Right atrium auricular region (tissue), 2 donors: Measurements from ENCODE around the gene MS4A6A. TPM values are rescaled to one million over a fixed set of nuclear protein-coding genes. Genes with fewer than 3 reads are reported as not detected.

Experiments
- DNase-seq: peaks from one replicate; pipeline ENCODE4 v3.0.0-alpha.2; 2019; ENCODE audit warnings: low spot score
- H3K27ac ChIP-seq, 2 donors: fragments of 200-600 bp; sonication (generic); 1 replicate in 1 of 2; 2 replicates in 1 of 2; pipeline ENCODE4 v1.5.1; 2016 to 2019
- H3K27me3 ChIP-seq, 2 donors: fragments of 200-600 bp; sonication (generic); one replicate each; pipeline versions ENCODE4 v1.5.1 to v1.6.0; 2017 to 2019
- H3K36me3 ChIP-seq: fragments of 200-600 bp; sonication (generic); one replicate; pipeline ENCODE4 v1.5.1; 2016
- H3K4me1 ChIP-seq, 2 donors: fragments of 200-600 bp; sonication (generic); one replicate each; pipeline versions ENCODE4 v1.5.1 to v1.6.0; 2017 to 2019
- H3K4me3 ChIP-seq, 2 donors: fragments of 200-600 bp; sonication (generic); 1 replicate in 1 of 2; 2 replicates in 1 of 2; pipeline ENCODE4 v1.5.1; 2017 to 2019; ENCODE audit warnings: mild to moderate bottlenecking in 1 of 2, moderate library complexity in 1 of 2
- H3K9me3 ChIP-seq, 2 donors: fragments of 200-600 bp; sonication (generic); one replicate each; pipeline ENCODE4 v1.5.1; 2019
- CTCF ChIP-seq, 2 donors: fragments of 200-600 bp; sonication (generic); IDR thresholded peaks; one replicate each; pipeline ENCODE4 v1.5.1; 2019; ENCODE audit warnings: antibody characterized with exemption in 2 of 2
- total RNA-seq, 2 donors: library from RNA; depleted of rRNA; stranded (reverse); fragments of >200 nt; gene quantifications; one replicate each; pipeline ENCODE4 v1.1.0, GENCODE V29; 2016

MS4A6A gene
- total RNA-seq, 2 donors from 2014 or later = 15.6 to 40.8 TPM

GRCh38 chr11:60169264-60169915, 13.5 kb downstream of the MS4A6A start:
- Histone ChIP-seq H3K36me3 (no peaks in the 10 kb centered on the region), H3K9me3 (peaks cover 0 to 6% of the 10 kb centered on the region in 2 donors), H3K4me3 (no peak overlapping the region), H3K27ac (no peak overlapping the region), H3K27me3 (no peaks in the 10 kb centered on the region), H3K4me1 (peaks cover 0 to 6% of the 10 kb centered on the region in 2 donors)
- no peak for DNase-seq
- TF ChIP-seq CTCF (IDR thresholded peaks at IDR 0.05) = peak; percentile 15 to 57

GRCh38 chr11:60168306-60168705, 14.6 kb downstream of the MS4A6A start:
- no peak for DNase-seq
- Histone ChIP-seq H3K9me3 (peaks cover 0 to 9% of the 10 kb centered on the region in 2 donors), H3K4me3 (no peak overlapping the region), H3K27ac (no peak overlapping the region), H3K4me1 (peaks cover 0 to 6% of the 10 kb centered on the region in 2 donors), H3K36me3 (no peaks in the 10 kb centered on the region), H3K27me3 (no peaks in the 10 kb centered on the region)
- TF ChIP-seq CTCF (IDR thresholded peaks at IDR 0.05) = no peak

GRCh38 chr11:60165951-60166350, 16.9 kb downstream of the MS4A6A start:
- Histone ChIP-seq H3K36me3 (no peaks in the 10 kb centered on the region), H3K27me3 (no peaks in the 10 kb centered on the region), H3K9me3 (peaks cover 0 to 9% of the 10 kb centered on the region in 2 donors), H3K4me1 (peaks cover 0 to 6% of the 10 kb centered on the region in 2 donors), H3K27ac (no peak overlapping the region), H3K4me3 (no peak overlapping the region)
- no peak for TF ChIP-seq CTCF (IDR thresholded peaks at IDR 0.05)
- no peak for DNase-seq

- no peak for DNase-seq
- Histone ChIP-seq H3K36me3 (no peaks in the 10 kb centered on the region), H3K4me3 (no peak overlapping the region), H3K27ac (no peak overlapping the region), H3K4me1 (peaks cover 0 to 6% of the 10 kb centered on the region in 2 donors), H3K27me3 (no peaks in the 10 kb centered on the region), H3K9me3 (peaks cover 0 to 9% of the 10 kb centered on the region in 2 donors)
- no peak for TF ChIP-seq CTCF (IDR thresholded peaks at IDR 0.05)
Observed at GRCh38 chr11:60165538-60165937, 17.3 kb downstream of the MS4A6A start.

DNA sequence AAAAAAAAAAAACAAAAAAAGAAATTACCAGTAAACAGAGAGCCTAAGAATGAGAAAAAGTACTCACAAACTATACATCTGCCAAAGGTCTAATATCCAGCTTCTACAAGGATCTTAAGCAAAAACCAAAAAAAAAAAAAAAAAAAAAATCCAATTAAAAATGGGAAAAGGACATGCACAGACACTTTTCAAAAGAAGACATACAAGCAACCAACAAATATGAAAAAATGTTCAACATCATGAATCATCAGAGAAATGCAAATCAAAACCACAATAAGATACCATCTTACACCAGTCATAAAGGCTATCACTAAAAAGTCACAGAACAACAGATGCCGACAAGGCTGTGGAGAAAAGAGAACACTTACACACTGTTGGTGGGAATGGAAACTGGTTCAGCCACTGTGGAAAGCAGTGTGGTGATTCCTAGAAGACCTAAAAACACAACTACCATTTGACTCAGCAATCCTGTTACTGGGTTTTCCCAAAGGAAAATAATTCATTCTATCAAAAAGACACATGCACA, 18.3 kb downstream of the MS4A6A start:
- TF ChIP-seq CTCF (IDR thresholded peaks at IDR 0.05) = no peak
- Histone ChIP-seq H3K36me3 (no peaks in the 10 kb centered on the region), H3K4me1 (peaks cover 0 to 6% of the 10 kb centered on the region in 2 donors), H3K27ac (no peak overlapping the region), H3K9me3 (peaks cover 0 to 9% of the 10 kb centered on the region in 2 donors), H3K4me3 (no peak overlapping the region), H3K27me3 (no peaks in the 10 kb centered on the region)
- no peak for DNase-seq
